B cell (primary cell): ENCODE results near the gene ZBP1. TPM values are rescaled to one million over a fixed set of nuclear protein-coding genes. Genes with fewer than 3 reads are reported as not detected.

Experiments used
- ATAC-seq: fragments of 200-7000 bp; cut with Tn5 transposase; one replicate; pipeline ENCODE4 v1.10.0; 2021; ENCODE audit warnings: low read depth, mild to moderate bottlenecking, moderate number of reproducible peaks, moderate library complexity
- CTCF ChIA-PET: fragments of 350-600 bp; sonication (Branson Sonifier 250); formaldehyde crosslinking; loops from one replicate; lab custom pipeline; 2021; ENCODE audit warnings: antibody characterized with exemption, inconsistent platforms; lab: Charles Lee
- POLR2A ChIA-PET: fragments of 350-600 bp; sonication (Branson Sonifier 250); formaldehyde crosslinking; loops from one replicate; lab custom pipeline; 2021; ENCODE audit warnings: antibody characterized with exemption; lab: Charles Lee
- DNase-seq: peaks from one replicate; pipeline ENCODE4 v3.0.0; 2013
- H2AFZ ChIP-seq: 2 replicates; pipeline ENCODE4 v1.6.1; 2012; ENCODE audit warnings: mild to moderate bottlenecking, low read depth, low read length; ENCODE audit not compliant: insufficient read depth, poor library complexity, severe bottlenecking
- H3K27ac ChIP-seq, 2 donors: 1 replicate in 1 of 2; 2 replicates in 1 of 2; pipeline ENCODE4 v1.5.1; 2012 to 2013; ENCODE audit warnings: low read length in 2 of 2, mild to moderate bottlenecking in 2 of 2, moderate library complexity in 1 of 2
- H3K27me3 ChIP-seq, 4 experiments: fragments of 200-600 bp in 1 of 4; sonication (generic) in 1 of 4; replicated peaks in 1 of 4; 1 replicate in 2 of 4; 2 replicates in 2 of 4; pipeline versions ENCODE4 v1.6.1 to v1.7.0; 2013 to 2016; ENCODE audit warnings: low read length in 3 of 4, mild to moderate bottlenecking in 2 of 4, mixed read lengths in 1 of 4, moderate library complexity in 1 of 4; ENCODE audit not compliant: insufficient read depth in 4 of 4, control insufficient read depth in 3 of 4; ENCODE audit errors: control extremely low read depth in 1 of 4
- H3K36me3 ChIP-seq, 2 experiments: replicated peaks in 1 of 2; 1 replicate in 1 of 2; 2 replicates in 1 of 2; pipeline versions ENCODE4 v1.6.1 to v1.7.1; 2013; ENCODE audit warnings: low read length in 1 of 2; ENCODE audit not compliant: insufficient read depth in 2 of 2, control insufficient read depth in 1 of 2; ENCODE audit errors: control extremely low read depth in 1 of 2, extremely low read depth in 1 of 2
- H3K4me1 ChIP-seq, 2 donors: fragments of 200-600 bp in 1 of 2; sonication (generic) in 1 of 2; 1 replicate in 1 of 2; 2 replicates in 1 of 2; pipeline versions ENCODE4 v1.5.1 to v1.6.1; 2013 to 2017; ENCODE audit warnings: low read length in 2 of 2; ENCODE audit not compliant: control insufficient read depth in 2 of 2, insufficient read depth in 2 of 2
- H3K4me2 ChIP-seq: replicated peaks from 2 replicates; pipeline ENCODE3; 2012; ENCODE audit warnings: mild to moderate bottlenecking, low read depth, low read length; ENCODE audit not compliant: poor library complexity, severe bottlenecking
- H3K4me3 ChIP-seq, 5 experiments: fragments of 200-600 bp in 1 of 5; sonication (generic) in 1 of 5; 1 replicate in 3 of 5; 2 replicates in 2 of 5; pipeline versions ENCODE4 v1.5.1 to v1.7.0; 2011 to 2016; ENCODE audit warnings: low read length in 4 of 5, mild to moderate bottlenecking in 4 of 5, low read depth in 2 of 5, control low read depth in 1 of 5, moderate library complexity in 1 of 5; ENCODE audit not compliant: insufficient read depth in 1 of 5; ENCODE audit errors: control extremely low read depth in 1 of 5, extremely low read depth in 1 of 5
- H3K79me2 ChIP-seq: fragments of 200-600 bp; sonication (generic); one replicate; pipeline ENCODE4 v1.6.0; 2016; ENCODE audit warnings: low read length; ENCODE audit not compliant: control insufficient read depth, insufficient read depth
- H3K9ac ChIP-seq: fragments of 200-600 bp; sonication (generic); 2 replicates; pipeline ENCODE4 v1.6.1; 2017; ENCODE audit warnings: mild to moderate bottlenecking, low read length, moderate library complexity
- H3K9me3 ChIP-seq, 3 donors: one replicate each; pipeline versions ENCODE4 v1.6.1 to v1.7.1; 2013; ENCODE audit warnings: low read length in 2 of 3; ENCODE audit not compliant: control insufficient read depth in 2 of 3, insufficient read depth in 1 of 3; ENCODE audit errors: control extremely low read depth in 1 of 3
- H4K20me1 ChIP-seq: 2 replicates; pipeline ENCODE4 v1.6.0; 2012; ENCODE audit warnings: mild to moderate bottlenecking, low read length; ENCODE audit not compliant: insufficient read depth, control insufficient read depth, poor library complexity, severe bottlenecking
- H3K27ac Mint-ChIP-seq: one replicate; pipeline ENCODE4 v1.8.0; 2021; ENCODE audit warnings: mixed read lengths
- H3K27me3 Mint-ChIP-seq: one replicate; pipeline ENCODE4 v1.8.0; 2021; ENCODE audit warnings: mixed read lengths
- H3K4me1 Mint-ChIP-seq: one replicate; pipeline ENCODE4 v1.8.0; 2021; ENCODE audit warnings: mixed read lengths
- H3K4me3 Mint-ChIP-seq: one replicate; pipeline ENCODE4 v1.8.0; 2021; ENCODE audit warnings: mixed read lengths
- H3K9me3 Mint-ChIP-seq: one replicate; pipeline ENCODE4 v1.8.0; 2022; ENCODE audit warnings: mixed read lengths; ENCODE audit not compliant: insufficient read depth
- EZH2 ChIP-seq: IDR thresholded peaks from 2 replicates; pipeline ENCODE4 v1.6.1; 2012; ENCODE audit warnings: borderline replicate concordance, low read depth, mild to moderate bottlenecking, moderate library complexity, low read length; ENCODE audit not compliant: insufficient read depth, poor library complexity, severe bottlenecking
- WGBS: methylation state at CpG from one replicate; pipeline ENCODE4 v1.1.5; 2013; ENCODE audit warnings: missing lambda C conversion rate; ENCODE audit not compliant: insufficient coverage; 5-methylcytosine and 5-hydroxymethylcytosine counted together
- intact Hi-C: fragments of 100-400 bp; cut with micrococcal nuclease; formaldehyde crosslinking; loops from one replicate; pipeline ENCODE4 v1.10.0; 2022
- polyA plus RNA-seq: library from polyadenylated mRNA; depleted of rRNA; stranded (reverse); fragments of >200 nt; gene quantifications from 2 replicates; pipeline ENCODE4 v1.2.3, GENCODE V29; 2012
- total RNA-seq, 2 donors: library from RNA; stranded (reverse); fragments of 120-200 nt in 1 of 2; gene quantifications; 1 replicate in 1 of 2; 2 replicates in 1 of 2; pipeline versions ENCODE4 v1.2.3 to v1.2.4, GENCODE V29; 2013 to 2022
- TF ChIP-seq, protein P1 (sequence below): fragments of 200-600 bp; IDR thresholded peaks from one replicate; pipeline ENCODE4 v1.8.0; 2022; ENCODE audit warnings: antibody characterized with exemption, mild to moderate bottlenecking

Gene ZBP1
- total and polyA plus RNA-seq, 2 donors (not counting 1 experiment from before 2014, with no cell fraction given), result 29.9 to 69.2 TPM

- Mint-ChIP-seq H3K27me3 (peaks cover 42% of the 10 kb centered on the region), H3K27ac (no peak overlapping the region), H3K9me3 (no peaks in the 10 kb centered on the region), H3K4me1 (no peaks in the 10 kb centered on the region), H3K4me3 (no peak overlapping the region)
- ChIA-PET CTCF (interaction anchor here (0.9 kb wide), 1 partner anchor 9 kb away, joined by 6 read pairs; no protein-coding TSS in a partner anchor), POLR2A (no interaction called here)
- no peak for DNase-seq
- no peak overlapping the region for H3K4me3 ChIP-seq
- H4K20me1 ChIP-seq, result no peaks in the 10 kb centered on the region
- H3K79me2 ChIP-seq, result no peaks in the 10 kb centered on the region
- no peak overlapping the region for H3K4me2 ChIP-seq
- no peak overlapping the region for H3K9ac ChIP-seq
- no peaks in the 10 kb centered on the region for H3K36me3 ChIP-seq
- H3K9me3 ChIP-seq, result no peaks in the 10 kb centered on the region
- H2AFZ ChIP-seq, result no peak overlapping the region
- WGBS, result 75% methylated on average over 4 of the region's 6 CpGs
- no peak for TF ChIP-seq EZH2
- TF ChIP-seq, protein P1, sequence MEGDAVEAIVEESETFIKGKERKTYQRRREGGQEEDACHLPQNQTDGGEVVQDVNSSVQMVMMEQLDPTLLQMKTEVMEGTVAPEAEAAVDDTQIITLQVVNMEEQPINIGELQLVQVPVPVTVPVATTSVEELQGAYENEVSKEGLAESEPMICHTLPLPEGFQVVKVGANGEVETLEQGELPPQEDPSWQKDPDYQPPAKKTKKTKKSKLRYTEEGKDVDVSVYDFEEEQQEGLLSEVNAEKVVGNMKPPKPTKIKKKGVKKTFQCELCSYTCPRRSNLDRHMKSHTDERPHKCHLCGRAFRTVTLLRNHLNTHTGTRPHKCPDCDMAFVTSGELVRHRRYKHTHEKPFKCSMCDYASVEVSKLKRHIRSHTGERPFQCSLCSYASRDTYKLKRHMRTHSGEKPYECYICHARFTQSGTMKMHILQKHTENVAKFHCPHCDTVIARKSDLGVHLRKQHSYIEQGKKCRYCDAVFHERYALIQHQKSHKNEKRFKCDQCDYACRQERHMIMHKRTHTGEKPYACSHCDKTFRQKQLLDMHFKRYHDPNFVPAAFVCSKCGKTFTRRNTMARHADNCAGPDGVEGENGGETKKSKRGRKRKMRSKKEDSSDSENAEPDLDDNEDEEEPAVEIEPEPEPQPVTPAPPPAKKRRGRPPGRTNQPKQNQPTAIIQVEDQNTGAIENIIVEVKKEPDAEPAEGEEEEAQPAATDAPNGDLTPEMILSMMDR, result no peak
- H3K27ac ChIP-seq, result no peak overlapping the region
- peaks cover 0 to 54% (median 8%) of the 10 kb centered on the region in 4 experiments for H3K27me3 ChIP-seq
- no peak for ATAC-seq
- H3K4me1 ChIP-seq, result no peaks in the 10 kb centered on the region
- intact Hi-C loops, result no loop called here
Measured at GRCh38 chr20:57576617-57577550, 43.3 kb downstream of the ZBP1 start.

DNA sequence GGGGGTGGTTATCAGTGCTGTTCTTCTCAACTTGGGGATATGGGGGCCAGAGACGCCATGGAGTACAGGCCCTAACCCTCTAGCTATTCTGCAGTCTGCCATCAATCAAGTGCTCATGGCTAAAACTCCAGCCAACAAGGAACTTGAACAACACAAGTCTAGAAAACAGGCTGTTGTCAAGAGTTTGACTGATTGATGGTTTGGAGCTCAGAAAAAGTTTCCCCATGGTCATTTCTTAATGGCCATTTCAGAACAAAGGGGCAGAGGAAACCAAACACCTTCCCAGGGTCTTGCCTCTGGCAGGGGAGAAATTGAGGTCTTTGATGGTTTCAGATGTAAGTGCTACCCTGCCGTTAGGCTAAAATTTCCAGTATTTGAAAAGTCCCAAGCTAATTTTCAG lies 44.2 kb downstream of the ZBP1 start:
- H3K9me3 ChIP-seq, result no peaks in the 10 kb centered on the region
- H2AFZ ChIP-seq, result no peak overlapping the region
- TF ChIP-seq, protein P1, result no peak
- TF ChIP-seq EZH2, result no peak
- Mint-ChIP-seq H3K27ac (no peak overlapping the region), H3K27me3 (peaks cover 39% of the 10 kb centered on the region), H3K4me3 (no peak overlapping the region), H3K4me1 (no peaks in the 10 kb centered on the region), H3K9me3 (no peaks in the 10 kb centered on the region)
- no peaks in the 10 kb centered on the region for H4K20me1 ChIP-seq
- ATAC-seq (no peak), DNase-seq (no peak)
- CTCF ChIA-PET, result no interaction called here
- peaks cover 0 to 45% (median 5%) of the 10 kb centered on the region in 4 experiments for H3K27me3 ChIP-seq
- H3K4me2 ChIP-seq, result no peak overlapping the region
- H3K79me2 ChIP-seq, result no peaks in the 10 kb centered on the region
- 92% methylated on average over 2 of the region's 2 CpGs for WGBS
- no peaks in the 10 kb centered on the region for H3K36me3 ChIP-seq
- no peaks in the 10 kb centered on the region for H3K4me1 ChIP-seq
- no peak overlapping the region for H3K27ac ChIP-seq
- intact Hi-C loops, result no loop called here
- no peak overlapping the region for H3K9ac ChIP-seq
- H3K4me3 ChIP-seq, result no peak overlapping the region
- POLR2A ChIA-PET, result no interaction called here
